PC-9 (cell line): ENCODE data around the gene CDH15.

ENCODE experiments used
- CTCF ChIP-seq: fragments of 200-600 bp; sonication (generic); conservative IDR thresholded peaks from 2 replicates; pipeline ENCODE4 v1.6.1; 2017; ENCODE audit warnings: mixed run types, antibody characterized with exemption, mild to moderate bottlenecking, moderate library complexity
- EZH2 ChIP-seq: fragments of 200-600 bp; sonication (generic); IDR thresholded peaks from 2 replicates; pipeline ENCODE4 v1.8.0; 2017; ENCODE audit warnings: antibody characterized with exemption, low read depth

- no peak for TF ChIP-seq CTCF
- TF ChIP-seq EZH2: no peak
Observed at GRCh38 chr16:89159850-89160354, 11.6 kb upstream of the CDH15 start.
